AG09319 (cell line): ENCODE data around the gene CASZ1.

ENCODE experiments used
- DNase-seq: peaks from one replicate; pipeline ENCODE4 v3.0.0-alpha.2; 2010; ENCODE audit warnings: low read depth; ENCODE audit errors: extremely low read depth
- TF ChIP-seq, protein P1 (sequence below): IDR thresholded peaks from 2 replicates; pipeline ENCODE4 v1.5.1; 2011; ENCODE audit warnings: low read depth, mild to moderate bottlenecking, inconsistent platforms, low read length, moderate library complexity

The CASZ1 gene

DNA sequence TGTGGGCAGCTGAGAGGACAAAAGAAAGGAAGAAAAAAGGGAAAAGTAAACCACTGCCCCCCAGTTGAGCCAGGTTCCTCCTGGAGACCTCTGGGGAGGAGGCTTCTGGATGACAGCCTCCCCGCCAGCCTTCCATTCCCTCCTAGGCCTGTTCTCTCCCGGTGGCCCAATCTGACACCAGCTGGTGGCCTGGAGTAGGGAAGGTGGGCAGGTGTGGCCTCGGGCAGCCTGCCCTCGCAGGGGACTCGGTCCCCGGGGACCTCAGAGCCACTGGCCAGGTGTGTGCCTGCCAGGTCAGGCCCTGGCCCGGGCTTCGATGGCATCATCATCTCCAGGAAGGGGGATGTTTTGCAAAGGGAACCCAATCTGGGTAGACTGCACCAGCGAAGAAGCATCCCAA, 159.0 kb downstream of the CASZ1 start:
- TF ChIP-seq, protein P1, sequence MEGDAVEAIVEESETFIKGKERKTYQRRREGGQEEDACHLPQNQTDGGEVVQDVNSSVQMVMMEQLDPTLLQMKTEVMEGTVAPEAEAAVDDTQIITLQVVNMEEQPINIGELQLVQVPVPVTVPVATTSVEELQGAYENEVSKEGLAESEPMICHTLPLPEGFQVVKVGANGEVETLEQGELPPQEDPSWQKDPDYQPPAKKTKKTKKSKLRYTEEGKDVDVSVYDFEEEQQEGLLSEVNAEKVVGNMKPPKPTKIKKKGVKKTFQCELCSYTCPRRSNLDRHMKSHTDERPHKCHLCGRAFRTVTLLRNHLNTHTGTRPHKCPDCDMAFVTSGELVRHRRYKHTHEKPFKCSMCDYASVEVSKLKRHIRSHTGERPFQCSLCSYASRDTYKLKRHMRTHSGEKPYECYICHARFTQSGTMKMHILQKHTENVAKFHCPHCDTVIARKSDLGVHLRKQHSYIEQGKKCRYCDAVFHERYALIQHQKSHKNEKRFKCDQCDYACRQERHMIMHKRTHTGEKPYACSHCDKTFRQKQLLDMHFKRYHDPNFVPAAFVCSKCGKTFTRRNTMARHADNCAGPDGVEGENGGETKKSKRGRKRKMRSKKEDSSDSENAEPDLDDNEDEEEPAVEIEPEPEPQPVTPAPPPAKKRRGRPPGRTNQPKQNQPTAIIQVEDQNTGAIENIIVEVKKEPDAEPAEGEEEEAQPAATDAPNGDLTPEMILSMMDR, result no peak

DNA sequence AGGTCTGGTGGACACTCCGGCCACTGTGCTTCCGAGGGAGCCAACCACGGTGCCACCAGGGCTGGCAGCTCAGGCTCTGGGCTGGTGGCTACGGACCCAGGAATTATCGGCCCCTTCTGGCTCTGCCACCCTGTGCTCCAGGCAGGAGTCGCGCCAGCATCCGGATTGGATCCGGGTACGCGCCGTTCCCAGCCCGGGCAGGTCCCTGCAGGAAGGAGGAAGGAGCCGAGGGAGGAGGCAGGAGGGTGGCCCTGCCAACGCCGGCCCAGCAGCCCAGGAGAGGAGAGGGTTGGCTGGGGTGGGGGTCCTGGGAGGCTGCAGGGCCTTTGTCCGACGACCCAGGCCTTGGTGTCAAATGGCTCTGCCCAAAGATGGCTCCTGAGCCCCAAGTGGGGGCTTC, 160.5 kb downstream of the CASZ1 start:
- TF ChIP-seq, protein P1, result no peak
- DNase-seq, result no peak

More for the DNA sequence above, 159.0 kb downstream of the CASZ1 start:
- no peak for DNase-seq

DNA sequence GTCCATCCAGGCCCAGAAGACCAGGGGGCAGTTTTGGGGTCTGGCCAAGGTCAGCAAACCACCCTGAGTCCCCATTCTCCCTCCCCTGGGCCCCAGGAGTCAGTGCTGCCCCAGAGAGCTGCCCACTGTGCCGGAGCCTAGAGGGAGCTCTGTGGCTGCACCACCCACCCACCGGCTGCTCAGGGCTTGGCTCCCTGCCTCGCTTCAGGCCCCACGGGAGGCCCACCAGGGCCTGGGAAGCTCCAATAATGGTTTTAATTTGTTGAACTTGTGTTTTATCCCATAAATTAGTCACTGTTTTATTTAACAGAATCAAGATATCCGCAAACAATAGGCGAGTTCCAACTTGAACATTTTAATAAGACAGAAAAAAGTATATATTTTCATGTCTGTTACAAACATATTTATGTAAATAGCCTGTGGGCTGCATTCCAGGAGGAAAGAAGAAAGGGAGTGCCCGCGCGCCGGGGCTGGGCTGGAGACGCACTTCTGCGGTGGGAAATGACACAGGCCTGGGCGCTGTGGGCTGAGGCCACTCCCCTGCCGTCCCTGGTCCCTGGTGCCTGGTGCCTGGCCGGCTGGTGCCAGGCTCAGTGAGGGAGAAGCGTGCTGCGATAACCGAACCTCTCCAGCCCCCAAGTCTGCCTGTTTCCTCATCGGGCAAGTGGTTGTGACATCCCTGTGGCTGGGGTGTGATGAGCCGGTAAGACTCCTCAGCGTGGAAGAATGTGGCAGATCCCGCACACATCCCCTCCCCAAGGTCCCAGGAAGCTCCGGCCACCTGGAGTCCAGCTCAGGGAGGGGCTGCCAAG, 161.2 kb downstream of the CASZ1 start:
- no peak for DNase-seq
- TF ChIP-seq, protein P1, result no peak

DNA sequence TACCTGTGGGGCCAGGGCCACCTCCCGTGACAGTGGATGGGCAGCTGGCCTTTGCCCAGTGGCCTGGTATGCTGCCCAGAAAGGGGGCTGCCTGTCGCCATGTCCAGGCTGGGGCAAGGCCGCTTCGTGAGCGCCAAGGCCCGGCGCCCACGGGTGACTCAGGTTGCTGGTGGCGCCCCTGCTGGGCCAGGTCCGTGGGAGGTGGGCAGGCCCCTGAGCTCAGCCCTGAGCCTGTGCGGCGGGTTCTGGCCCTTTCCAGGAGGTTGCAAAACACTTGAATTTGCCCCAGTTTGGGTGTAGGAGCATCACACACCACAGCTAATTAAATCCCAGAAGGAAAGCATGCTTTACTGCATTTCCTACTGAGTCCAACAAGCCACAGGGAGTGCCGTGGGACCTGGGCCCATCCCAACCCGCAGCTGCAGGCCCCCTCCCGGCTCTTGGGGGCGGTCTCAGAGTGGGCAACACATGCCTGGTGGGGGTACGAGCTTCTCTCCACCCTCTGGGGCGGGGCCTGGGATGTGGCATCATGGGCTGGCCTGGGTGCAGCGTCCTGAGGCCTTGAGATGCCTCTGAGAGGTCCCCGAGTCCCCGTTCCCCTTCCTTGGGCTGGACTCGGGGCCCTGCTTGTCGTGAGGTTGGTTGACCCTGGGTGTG, 161.9 kb downstream of the CASZ1 start:
- no peak for DNase-seq
- TF ChIP-seq, protein P1, result no peak

DNA sequence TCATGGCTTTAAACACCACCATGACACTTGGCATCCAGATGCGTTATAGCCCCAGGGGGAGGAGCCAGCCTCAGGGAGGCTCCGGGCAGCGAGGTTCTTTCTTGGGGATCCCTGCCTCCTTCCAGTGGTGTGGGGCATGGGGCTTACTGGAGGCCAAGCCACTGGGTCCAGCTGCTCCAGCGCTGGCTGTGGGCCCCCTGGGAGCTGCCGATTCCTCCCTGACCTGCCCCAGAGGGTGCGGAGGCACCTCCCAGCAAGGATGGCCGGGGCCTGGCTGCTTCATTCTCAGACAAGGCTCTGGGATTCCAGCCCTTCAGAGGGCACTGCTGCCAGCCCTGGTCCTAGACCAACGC, 162.4 kb downstream of the CASZ1 start:
- no peak for DNase-seq
- TF ChIP-seq, protein P1, result no peak

DNA sequence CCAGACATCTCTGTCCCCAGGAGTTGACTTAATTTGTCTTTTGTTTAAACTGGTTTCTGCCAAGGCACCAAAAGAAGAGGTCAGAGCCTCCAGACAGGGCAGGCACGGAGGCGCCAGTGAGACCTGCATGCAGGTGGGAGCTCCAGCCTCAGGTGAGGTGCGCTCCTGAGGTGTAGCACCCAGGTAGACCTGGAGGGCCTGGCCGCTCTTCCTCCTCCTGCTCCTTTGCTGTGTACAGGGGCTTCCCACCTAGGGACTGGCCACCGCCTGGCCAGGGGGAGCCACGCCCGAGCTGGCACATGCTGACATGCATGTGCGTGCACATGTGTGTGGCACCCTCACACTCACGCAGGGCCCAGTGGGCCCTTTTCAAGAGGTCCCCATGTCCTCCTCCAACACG, 163.0 kb downstream of the CASZ1 start:
- no peak for DNase-seq
- TF ChIP-seq, protein P1, result no peak

DNA sequence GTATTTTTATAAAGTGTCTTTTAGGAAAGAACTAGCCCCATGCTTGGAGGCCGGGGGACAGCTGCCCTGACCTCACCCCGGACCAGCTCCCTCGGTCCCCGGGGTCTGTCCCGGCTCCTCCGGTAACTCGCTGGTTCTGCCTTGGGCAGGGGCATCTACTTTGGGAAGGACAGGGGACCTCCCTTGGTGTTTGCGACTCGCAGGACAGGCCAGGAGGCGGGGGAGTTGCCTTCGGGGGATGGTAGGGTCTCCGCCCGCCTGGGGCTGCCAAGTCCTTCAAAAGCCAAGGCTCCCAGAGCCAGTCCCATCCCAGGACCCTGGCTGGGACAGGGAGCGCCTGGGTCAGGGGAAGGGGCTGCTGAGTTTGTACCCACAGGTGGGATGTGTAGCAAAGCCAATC, 163.8 kb downstream of the CASZ1 start:
- TF ChIP-seq, protein P1, result no peak
- DNase-seq, result no peak
